MCF 10A (cell line): ENCODE measurements around the gene OR4K14. TPM values are rescaled to one million over a fixed set of nuclear protein-coding genes. Genes with fewer than 3 reads are reported as not detected.

Source experiments
- Bru-seq: library from RNA; stranded (reverse); fragments of 400-500 nt; gene quantifications from one replicate; lab custom pipeline; 2021; lab: Mats Ljungman, UMichigan
- BruChase-seq, 2 experiments: library from RNA; stranded (reverse); fragments of 400-500 nt; gene quantifications; one replicate each; lab custom pipeline; 2021; lab: Mats Ljungman, UMichigan
- BruUV-seq: library from RNA; stranded (reverse); fragments of 400-500 nt; replicated peaks from 2 replicates; lab custom pipeline; 2021; lab: Mats Ljungman, UMichigan
- CTCF ChIA-PET: fragments of 300-600 bp; sonication (Branson Sonifier 250); formaldehyde crosslinking; extraction: SDS; loops from one replicate; lab custom pipeline; 2021; ENCODE audit warnings: antibody characterized with exemption, inconsistent platforms; lab: Yijun Ruan, JAX
- POLR2A ChIA-PET: fragments of 300-600, 350-650 bp; sonication (Branson Sonifier 250); formaldehyde crosslinking; extraction: SDS; loops from one replicate; lab custom pipeline; 2020; ENCODE audit warnings: antibody characterized with exemption, inconsistent platforms; lab: Yijun Ruan, JAX
- DNase-seq: peaks from one replicate; pipeline ENCODE4 v3.0.0-alpha.2; 2018; ENCODE audit not compliant: unreplicated experiment
- H3K27ac Mint-ChIP-seq: one replicate; pipeline ENCODE4 v1.8.0; 2022; ENCODE audit warnings: mild to moderate bottlenecking, low read depth, mixed read lengths; ENCODE audit not compliant: unreplicated experiment
- H3K27me3 Mint-ChIP-seq: one replicate; pipeline ENCODE4 v1.8.0; 2022; ENCODE audit warnings: mixed read lengths; ENCODE audit not compliant: insufficient read depth, unreplicated experiment
- H3K36me3 Mint-ChIP-seq: one replicate; pipeline ENCODE4 v1.8.0; 2022; ENCODE audit warnings: mild to moderate bottlenecking, moderate library complexity, mixed read lengths; ENCODE audit not compliant: insufficient read depth, unreplicated experiment
- H3K4me1 Mint-ChIP-seq: one replicate; pipeline ENCODE4 v1.8.0; 2022; ENCODE audit warnings: mixed read lengths; ENCODE audit not compliant: insufficient read depth, unreplicated experiment
- H3K4me3 Mint-ChIP-seq: one replicate; pipeline ENCODE4 v1.8.0; 2022; ENCODE audit warnings: mild to moderate bottlenecking, moderate library complexity, mixed read lengths; ENCODE audit not compliant: unreplicated experiment
- H3K9me3 Mint-ChIP-seq: one replicate; pipeline ENCODE4 v1.8.0; 2022; ENCODE audit warnings: mixed read lengths; ENCODE audit not compliant: unreplicated experiment
- intact Hi-C: fragments of 100-400 bp; cut with micrococcal nuclease; formaldehyde crosslinking; loops from 2 replicates; pipeline ENCODE4 v1.14.1; 2022
- long read RNA-seq: library from polyadenylated mRNA; stranded (forward); transcript quantifications from one replicate; pipeline ENCODE4 v2.0.0, GENCODE V29; 2022
- total RNA-seq: library from RNA; stranded (reverse); gene quantifications from 2 replicates; pipeline ENCODE4 v1.2.3, GENCODE V29; 2022
- TF ChIP-seq, protein P1 (sequence below): fragments of 200-600 bp; IDR thresholded peaks from one replicate; pipeline ENCODE4 v1.8.0; 2022; ENCODE audit warnings: antibody characterized with exemption, mild to moderate bottlenecking; ENCODE audit not compliant: unreplicated experiment

OR4K14 gene
- not detected in 2 replicates for total RNA-seq
- not detected for Bru-seq, nascent RNA
- not detected for BruChase-seq, experiment 1, labeled RNA remaining after a 6-hour chase
- BruChase-seq, experiment 2, labeled RNA remaining after a 2-hour chase, result not detected
- long read RNA-seq, result 0 reads

- peaks cover 3% of the 10 kb centered on the region for H3K36me3 Mint-ChIP-seq
- H3K27ac Mint-ChIP-seq, result no peak within 1 kb of the TSS
- no TSS peak for BruUV-seq
- intact Hi-C loops, result no loop called here
- POLR2A ChIA-PET, result no interaction called here
- H3K9me3 Mint-ChIP-seq, result no peaks in the 10 kb centered on the region
- H3K4me3 Mint-ChIP-seq, result no peak within 1 kb of the TSS
- CTCF ChIA-PET, result no interaction called here
- TF ChIP-seq, protein P1, sequence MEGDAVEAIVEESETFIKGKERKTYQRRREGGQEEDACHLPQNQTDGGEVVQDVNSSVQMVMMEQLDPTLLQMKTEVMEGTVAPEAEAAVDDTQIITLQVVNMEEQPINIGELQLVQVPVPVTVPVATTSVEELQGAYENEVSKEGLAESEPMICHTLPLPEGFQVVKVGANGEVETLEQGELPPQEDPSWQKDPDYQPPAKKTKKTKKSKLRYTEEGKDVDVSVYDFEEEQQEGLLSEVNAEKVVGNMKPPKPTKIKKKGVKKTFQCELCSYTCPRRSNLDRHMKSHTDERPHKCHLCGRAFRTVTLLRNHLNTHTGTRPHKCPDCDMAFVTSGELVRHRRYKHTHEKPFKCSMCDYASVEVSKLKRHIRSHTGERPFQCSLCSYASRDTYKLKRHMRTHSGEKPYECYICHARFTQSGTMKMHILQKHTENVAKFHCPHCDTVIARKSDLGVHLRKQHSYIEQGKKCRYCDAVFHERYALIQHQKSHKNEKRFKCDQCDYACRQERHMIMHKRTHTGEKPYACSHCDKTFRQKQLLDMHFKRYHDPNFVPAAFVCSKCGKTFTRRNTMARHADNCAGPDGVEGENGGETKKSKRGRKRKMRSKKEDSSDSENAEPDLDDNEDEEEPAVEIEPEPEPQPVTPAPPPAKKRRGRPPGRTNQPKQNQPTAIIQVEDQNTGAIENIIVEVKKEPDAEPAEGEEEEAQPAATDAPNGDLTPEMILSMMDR, result no peak
- H3K4me1 Mint-ChIP-seq, result no peaks in the 10 kb centered on the region
- no peak for DNase-seq
- peaks cover 50% of the 10 kb centered on the region for H3K27me3 Mint-ChIP-seq
These were observed at the start of gene OR4K14 for GRCh38 chr14:20019257-20019865. Gene OR4K14, minus strand, starts transcription at chr14:20019307. Its CDS starts 4,114 bp downstream, at chr14:20015193.

GRCh38 chr14:20059745-20060144 lies 40.6 kb upstream of the OR4K14 start, which contains the start of gene OR4L1:
Gene OR4L1, plus strand, starts transcription at chr14:20060045. Its CDS starts 0 bp downstream, at chr14:20060045.
- Mint-ChIP-seq H3K36me3 (no peaks in the 10 kb centered on the region), H3K9me3 (no peaks in the 10 kb centered on the region), H3K4me1 (no peaks in the 10 kb centered on the region), H3K27ac (no peak within 1 kb of the TSS), H3K4me3 (no peak within 1 kb of the TSS), H3K27me3 (peaks cover 82% of the 10 kb centered on the region)
- DNase-seq, result no peak
- TF ChIP-seq, protein P1, result no peak
- ChIA-PET CTCF (no interaction called here), POLR2A (no interaction called here)
- no TSS peak for BruUV-seq
- intact Hi-C loops, result no loop called here

DNA sequence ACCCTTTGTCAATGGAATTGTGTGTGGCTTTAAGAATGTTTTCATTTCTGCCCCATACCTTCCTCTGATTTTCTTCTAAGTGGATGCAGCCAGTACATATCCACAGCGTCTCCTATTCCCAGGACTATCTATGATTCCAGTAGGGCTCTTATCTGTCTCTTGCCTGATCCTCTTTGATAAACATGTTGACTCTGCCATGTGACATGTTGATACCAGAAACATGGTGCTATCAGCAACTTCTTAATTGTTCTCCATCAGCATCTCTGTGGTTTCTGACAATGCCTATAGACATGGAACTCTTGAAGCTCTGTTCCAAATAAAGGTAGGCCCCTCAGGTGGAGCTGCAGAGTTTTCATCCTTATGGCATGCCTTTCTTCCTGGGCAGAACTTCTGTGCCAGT lies 29.1 kb upstream of the OR4K14 start:
- DNase-seq, result no peak
- Mint-ChIP-seq H3K4me1 (no peaks in the 10 kb centered on the region), H3K27me3 (peaks cover 81% of the 10 kb centered on the region), H3K36me3 (no peaks in the 10 kb centered on the region), H3K27ac (no peak overlapping the region), H3K9me3 (no peaks in the 10 kb centered on the region), H3K4me3 (no peak overlapping the region)
- intact Hi-C loops, result no loop called here
- BruUV-seq, result no TSS peak
- CTCF ChIA-PET, result no interaction called here
- TF ChIP-seq, protein P1, result no peak
- POLR2A ChIA-PET, result interaction anchor here (0.7 kb wide), 1 partner anchor 9 kb away, joined by 3 read pairs; no protein-coding TSS in a partner anchor

- no peaks in the 10 kb centered on the region for H3K36me3 Mint-ChIP-seq
- H3K27ac Mint-ChIP-seq, result no peak overlapping the region
- H3K4me3 Mint-ChIP-seq, result no peak overlapping the region
- ChIA-PET CTCF (no interaction called here), POLR2A (no interaction called here)
- no TSS peak for BruUV-seq
- no peaks in the 10 kb centered on the region for H3K9me3 Mint-ChIP-seq
- DNase-seq, result no peak
- no peaks in the 10 kb centered on the region for H3K4me1 Mint-ChIP-seq
- TF ChIP-seq, protein P1, result no peak
- intact Hi-C loops, result no loop called here
- H3K27me3 Mint-ChIP-seq, result peaks cover 53% of the 10 kb centered on the region
These were observed 25.1 kb upstream of the OR4K14 start for GRCh38 chr14:20044243-20044642.
